ENCODE measurements around the gene PTGS1. TPM values are rescaled to one million over a fixed set of nuclear protein-coding genes. Genes with fewer than 3 reads are reported as not detected.

The PTGS1 gene
- total and polyA plus RNA-seq, 9 of the 15 experiments (the other 6 are each of a cell fraction or from before 2014, with no cell fraction given): 3.4 to 12.9 (median 5.3) TPM

DNA sequence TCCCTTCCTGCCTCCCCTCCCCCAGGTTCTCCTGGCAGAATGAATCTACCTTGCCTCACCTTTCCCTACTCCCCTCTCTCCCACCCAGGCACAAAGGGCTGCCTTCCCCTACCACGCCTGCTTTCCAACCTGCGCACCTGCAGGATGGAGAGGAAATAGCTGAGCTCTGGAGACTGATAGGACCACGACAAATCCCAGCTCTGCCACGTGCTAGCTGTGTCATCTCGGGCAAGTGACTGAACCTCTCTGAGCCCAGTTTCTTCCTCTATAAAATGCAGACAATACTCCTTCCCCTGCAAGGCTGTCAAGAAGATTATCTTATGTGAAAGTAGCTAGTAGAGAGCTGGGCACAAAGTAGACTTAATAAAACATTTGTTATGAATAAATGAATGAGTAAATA is 31.2 kb upstream of the PTGS1 start (continued):
- 0 out of 4 replicates have a peak, but pooled peaks of 1 of the 2 experiments have one; percentile 13 for TF ChIP-seq NRF1 (conservative IDR thresholded peaks at IDR 0.05 in 1 of 2, IDR thresholded peaks at IDR 0.05 in 1 of 2)
- TF ChIP-seq DEAF1 (CRISPR knock-in tag; IDR thresholded peaks at IDR 0.05): no peak
- TF ChIP-seq ZNF197 (CRISPR knock-in tag; IDR thresholded peaks at IDR 0.05; ENCODE audit: low read depth): no peak
- TF ChIP-seq, protein P1, sequence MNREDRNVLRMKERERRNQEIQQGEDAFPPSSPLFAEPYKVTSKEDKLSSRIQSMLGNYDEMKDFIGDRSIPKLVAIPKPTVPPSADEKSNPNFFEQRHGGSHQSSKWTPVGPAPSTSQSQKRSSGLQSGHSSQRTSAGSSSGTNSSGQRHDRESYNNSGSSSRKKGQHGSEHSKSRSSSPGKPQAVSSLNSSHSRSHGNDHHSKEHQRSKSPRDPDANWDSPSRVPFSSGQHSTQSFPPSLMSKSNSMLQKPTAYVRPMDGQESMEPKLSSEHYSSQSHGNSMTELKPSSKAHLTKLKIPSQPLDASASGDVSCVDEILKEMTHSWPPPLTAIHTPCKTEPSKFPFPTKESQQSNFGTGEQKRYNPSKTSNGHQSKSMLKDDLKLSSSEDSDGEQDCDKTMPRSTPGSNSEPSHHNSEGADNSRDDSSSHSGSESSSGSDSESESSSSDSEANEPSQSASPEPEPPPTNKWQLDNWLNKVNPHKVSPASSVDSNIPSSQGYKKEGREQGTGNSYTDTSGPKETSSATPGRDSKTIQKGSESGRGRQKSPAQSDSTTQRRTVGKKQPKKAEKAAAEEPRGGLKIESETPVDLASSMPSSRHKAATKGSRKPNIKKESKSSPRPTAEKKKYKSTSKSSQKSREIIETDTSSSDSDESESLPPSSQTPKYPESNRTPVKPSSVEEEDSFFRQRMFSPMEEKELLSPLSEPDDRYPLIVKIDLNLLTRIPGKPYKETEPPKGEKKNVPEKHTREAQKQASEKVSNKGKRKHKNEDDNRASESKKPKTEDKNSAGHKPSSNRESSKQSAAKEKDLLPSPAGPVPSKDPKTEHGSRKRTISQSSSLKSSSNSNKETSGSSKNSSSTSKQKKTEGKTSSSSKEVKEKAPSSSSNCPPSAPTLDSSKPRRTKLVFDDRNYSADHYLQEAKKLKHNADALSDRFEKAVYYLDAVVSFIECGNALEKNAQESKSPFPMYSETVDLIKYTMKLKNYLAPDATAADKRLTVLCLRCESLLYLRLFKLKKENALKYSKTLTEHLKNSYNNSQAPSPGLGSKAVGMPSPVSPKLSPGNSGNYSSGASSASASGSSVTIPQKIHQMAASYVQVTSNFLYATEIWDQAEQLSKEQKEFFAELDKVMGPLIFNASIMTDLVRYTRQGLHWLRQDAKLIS (CRISPR knock-in tag; IDR thresholded peaks at IDR 0.05): no peak
- TF ChIP-seq, protein P2, sequence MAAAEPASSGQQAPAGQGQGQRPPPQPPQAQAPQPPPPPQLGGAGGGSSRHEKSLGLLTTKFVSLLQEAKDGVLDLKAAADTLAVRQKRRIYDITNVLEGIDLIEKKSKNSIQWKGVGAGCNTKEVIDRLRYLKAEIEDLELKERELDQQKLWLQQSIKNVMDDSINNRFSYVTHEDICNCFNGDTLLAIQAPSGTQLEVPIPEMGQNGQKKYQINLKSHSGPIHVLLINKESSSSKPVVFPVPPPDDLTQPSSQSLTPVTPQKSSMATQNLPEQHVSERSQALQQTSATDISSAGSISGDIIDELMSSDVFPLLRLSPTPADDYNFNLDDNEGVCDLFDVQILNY (CRISPR knock-in tag; IDR thresholded peaks at IDR 0.05): no peak
- peak; percentile 57; the same call in 1 of the 2 replicates for TF ChIP-seq BCOR (IDR thresholded peaks at IDR 0.05)
- TF ChIP-seq IRF9 (tag; IDR thresholded peaks at IDR 0.05): no peak
- TF ChIP-seq USF2 (CRISPR knock-in tag; IDR thresholded peaks at IDR 0.05): peak; percentile 17; the same call in 1 of the 2 replicates
- no peak for TF ChIP-seq GTF2A2 (tag; IDR thresholded peaks at IDR 0.05)
- 0 out of 2 replicates have a peak, but pooled peaks have one; percentile 20 for TF ChIP-seq ZNF24 (IDR thresholded peaks at IDR 0.05)
- TF ChIP-seq, protein P3, sequence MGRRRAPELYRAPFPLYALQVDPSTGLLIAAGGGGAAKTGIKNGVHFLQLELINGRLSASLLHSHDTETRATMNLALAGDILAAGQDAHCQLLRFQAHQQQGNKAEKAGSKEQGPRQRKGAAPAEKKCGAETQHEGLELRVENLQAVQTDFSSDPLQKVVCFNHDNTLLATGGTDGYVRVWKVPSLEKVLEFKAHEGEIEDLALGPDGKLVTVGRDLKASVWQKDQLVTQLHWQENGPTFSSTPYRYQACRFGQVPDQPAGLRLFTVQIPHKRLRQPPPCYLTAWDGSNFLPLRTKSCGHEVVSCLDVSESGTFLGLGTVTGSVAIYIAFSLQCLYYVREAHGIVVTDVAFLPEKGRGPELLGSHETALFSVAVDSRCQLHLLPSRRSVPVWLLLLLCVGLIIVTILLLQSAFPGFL (CRISPR knock-in tag; IDR thresholded peaks at IDR 0.05): no peak
- TF ChIP-seq CCNT2 (IDR thresholded peaks at IDR 0.05; ENCODE audit: borderline replicate concordance, extremely low read depth, insufficient read length, low read depth, low read length): no peak
- peak; percentile 44 to 53; a peak in 3 of 4 replicates for TF ChIP-seq KDM1A (IDR thresholded peaks at IDR 0.05)
- TF ChIP-seq PHF8 (IDR thresholded peaks at IDR 0.05; ENCODE audit: borderline replicate concordance, low read length): no peak
- TF ChIP-seq DNMT1 (IDR thresholded peaks at IDR 0.05): no peak
- TF ChIP-seq MED1 (CRISPR knock-in tag; IDR thresholded peaks at IDR 0.05; ENCODE audit: borderline replicate concordance): no peak
